ENCODE data around the gene NANOS3. TPM values are rescaled to one million over a fixed set of nuclear protein-coding genes. Genes with fewer than 3 reads are reported as not detected.

NANOS3 gene
- total and polyA plus RNA-seq, 2 of the 13 experiments (the other 11 are each of a cell fraction or from before 2014, with no cell fraction given): 0.21 TPM; not detected in 1

- TF ChIP-seq, protein P1, sequence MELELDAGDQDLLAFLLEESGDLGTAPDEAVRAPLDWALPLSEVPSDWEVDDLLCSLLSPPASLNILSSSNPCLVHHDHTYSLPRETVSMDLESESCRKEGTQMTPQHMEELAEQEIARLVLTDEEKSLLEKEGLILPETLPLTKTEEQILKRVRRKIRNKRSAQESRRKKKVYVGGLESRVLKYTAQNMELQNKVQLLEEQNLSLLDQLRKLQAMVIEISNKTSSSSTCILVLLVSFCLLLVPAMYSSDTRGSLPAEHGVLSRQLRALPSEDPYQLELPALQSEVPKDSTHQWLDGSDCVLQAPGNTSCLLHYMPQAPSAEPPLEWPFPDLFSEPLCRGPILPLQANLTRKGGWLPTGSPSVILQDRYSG (CRISPR knock-in tag; IDR thresholded peaks at IDR 0.05): no peak
- no peak for TF ChIP-seq EEA1 (CRISPR knock-in tag; IDR thresholded peaks at IDR 0.05; ENCODE audit: borderline replicate concordance)
- peak; percentile 79 for TF ChIP-seq ZNF121 (CRISPR knock-in tag; IDR thresholded peaks at IDR 0.05)
- TF ChIP-seq ZFP36 (IDR thresholded peaks at IDR 0.05; ENCODE audit: borderline replicate concordance, low read depth, low read length, partially characterized antibody): peak; percentile 75
- TF ChIP-seq HIVEP1 (CRISPR knock-in tag; IDR thresholded peaks at IDR 0.05): no peak
- TF ChIP-seq ZNF281 (CRISPR knock-in tag; IDR thresholded peaks at IDR 0.05; ENCODE audit: borderline replicate concordance): peak; percentile 61; the same call in 1 of the 2 replicates
- TF ChIP-seq PAF1 (CRISPR knock-in tag; IDR thresholded peaks at IDR 0.05): no peak
- TF ChIP-seq KMT2B (CRISPR knock-in tag; IDR thresholded peaks at IDR 0.05): no peak
- TF ChIP-seq, protein P2, sequence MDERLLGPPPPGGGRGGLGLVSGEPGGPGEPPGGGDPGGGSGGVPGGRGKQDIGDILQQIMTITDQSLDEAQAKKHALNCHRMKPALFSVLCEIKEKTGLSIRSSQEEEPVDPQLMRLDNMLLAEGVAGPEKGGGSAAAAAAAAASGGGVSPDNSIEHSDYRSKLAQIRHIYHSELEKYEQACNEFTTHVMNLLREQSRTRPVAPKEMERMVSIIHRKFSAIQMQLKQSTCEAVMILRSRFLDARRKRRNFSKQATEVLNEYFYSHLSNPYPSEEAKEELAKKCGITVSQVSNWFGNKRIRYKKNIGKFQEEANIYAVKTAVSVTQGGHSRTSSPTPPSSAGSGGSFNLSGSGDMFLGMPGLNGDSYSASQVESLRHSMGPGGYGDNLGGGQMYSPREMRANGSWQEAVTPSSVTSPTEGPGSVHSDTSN (CRISPR knock-in tag; IDR thresholded peaks at IDR 0.05): no peak
- no peak for TF ChIP-seq MIER3 (CRISPR knock-in tag; IDR thresholded peaks at IDR 0.05; ENCODE audit: borderline replicate concordance)
- no peak for TF ChIP-seq THAP11 (CRISPR knock-in tag; IDR thresholded peaks at IDR 0.05)
- TF ChIP-seq ZSCAN31 (CRISPR knock-in tag; IDR thresholded peaks at IDR 0.05; ENCODE audit: low read depth): no peak
Observed at GRCh38 chr19:13859361-13859880, 17.5 kb upstream of the NANOS3 start (continued).

Data from HepG2 (cell line).